ENCODE results near the gene NEU2.

Gene NEU2

GRCh38 chr2:233037078-233037477, 4.6 kb downstream of the NEU2 start:
- no peaks in the 10 kb centered on the region for H3K79me2 ChIP-seq (ENCODE audit: insufficient read depth, low read length)
- H3K27ac ChIP-seq (ENCODE audit: low read depth, low read length, poor library complexity, severe bottlenecking): no peak overlapping the region
- peaks cover 3% of the 10 kb centered on the region; the same call in 1 of the 2 replicates for H3K9me3 ChIP-seq (ENCODE audit: low read length)
- no peaks in the 10 kb centered on the region for H3K9me2 ChIP-seq (ENCODE audit: low read depth, low read length)
- no peaks in the 10 kb centered on the region for H3K4me1 ChIP-seq (ENCODE audit: insufficient read depth, low read length, severe bottlenecking)
- no peaks in the 10 kb centered on the region for H3F3A ChIP-seq (ENCODE audit: insufficient read depth, low read length)
- TF ChIP-seq CTCF (IDR thresholded peaks at IDR 0.05; ENCODE audit: low read length): no peak
- no peak for TF ChIP-seq EZH2 (IDR thresholded peaks at IDR 0.05; ENCODE audit: borderline replicate concordance, low read length)
- H3K4me3 ChIP-seq (ENCODE audit: low read depth, low read length, poor library complexity, severe bottlenecking): no peak overlapping the region
- H3K4me2 ChIP-seq (ENCODE audit: low read length): no peak overlapping the region
- H3K27me3 ChIP-seq (ENCODE audit: insufficient read depth, low read length): peaks cover 6% of the 10 kb centered on the region; the same call in 1 of the 2 replicates
- no peak overlapping the region for H3K9ac ChIP-seq (ENCODE audit: low read length)
- H3K36me3 ChIP-seq (ENCODE audit: insufficient read depth, low read length): no peaks in the 10 kb centered on the region
- H4K20me1 ChIP-seq (ENCODE audit: insufficient read depth, low read length): no peaks in the 10 kb centered on the region
- H2AFZ ChIP-seq (ENCODE audit: low read length): no peak overlapping the region

GRCh38 chr2:233039212-233039845, 6.9 kb downstream of the NEU2 start:
- no peaks in the 10 kb centered on the region for H3K36me3 ChIP-seq (ENCODE audit: insufficient read depth, low read length)
- no peaks in the 10 kb centered on the region for H3K9me2 ChIP-seq (ENCODE audit: low read depth, low read length)
- H3K4me3 ChIP-seq (ENCODE audit: low read depth, low read length, poor library complexity, severe bottlenecking): no peak overlapping the region
- H2AFZ ChIP-seq (ENCODE audit: low read length): no peak overlapping the region
- H4K20me1 ChIP-seq (ENCODE audit: insufficient read depth, low read length): no peaks in the 10 kb centered on the region
- no peaks in the 10 kb centered on the region for H3K27me3 ChIP-seq (ENCODE audit: insufficient read depth, low read length)
- no peak overlapping the region for H3K4me2 ChIP-seq (ENCODE audit: low read length)
- H3K27ac ChIP-seq (ENCODE audit: low read depth, low read length, poor library complexity, severe bottlenecking): no peak overlapping the region
- no peaks in the 10 kb centered on the region for H3K4me1 ChIP-seq (ENCODE audit: insufficient read depth, low read length, severe bottlenecking)
- H3F3A ChIP-seq (ENCODE audit: insufficient read depth, low read length): no peaks in the 10 kb centered on the region
- H3K9ac ChIP-seq (ENCODE audit: low read length): no peak overlapping the region
- peaks cover 3% of the 10 kb centered on the region; the same call in 1 of the 2 replicates for H3K9me3 ChIP-seq (ENCODE audit: low read length)
- H3K79me2 ChIP-seq (ENCODE audit: insufficient read depth, low read length): no peaks in the 10 kb centered on the region
- TF ChIP-seq CTCF (IDR thresholded peaks at IDR 0.05; ENCODE audit: low read length) (no peak), EZH2 (IDR thresholded peaks at IDR 0.05; ENCODE audit: borderline replicate concordance, low read length) (no peak)

GRCh38 chr2:233039846-233040530, 7.5 kb downstream of the NEU2 start:
- Histone ChIP-seq H2AFZ (ENCODE audit: low read length) (no peak overlapping the region), H3K79me2 (ENCODE audit: insufficient read depth, low read length) (no peaks in the 10 kb centered on the region), H4K20me1 (ENCODE audit: insufficient read depth, low read length) (no peaks in the 10 kb centered on the region), H3K27me3 (ENCODE audit: insufficient read depth, low read length) (no peaks in the 10 kb centered on the region), H3K4me1 (ENCODE audit: insufficient read depth, low read length, severe bottlenecking) (no peaks in the 10 kb centered on the region), H3K9ac (ENCODE audit: low read length) (no peak overlapping the region), H3K9me2 (ENCODE audit: low read depth, low read length) (no peaks in the 10 kb centered on the region), H3K36me3 (ENCODE audit: insufficient read depth, low read length) (no peaks in the 10 kb centered on the region), H3F3A (ENCODE audit: insufficient read depth, low read length) (no peaks in the 10 kb centered on the region), H3K4me2 (ENCODE audit: low read length) (no peak overlapping the region), H3K4me3 (ENCODE audit: low read depth, low read length, poor library complexity, severe bottlenecking) (no peak overlapping the region), H3K27ac (ENCODE audit: low read depth, low read length, poor library complexity, severe bottlenecking) (no peak overlapping the region), H3K9me3 (ENCODE audit: low read length) (peaks cover 3% of the 10 kb centered on the region; the same call in 1 of the 2 replicates)
- TF ChIP-seq EZH2 (IDR thresholded peaks at IDR 0.05; ENCODE audit: borderline replicate concordance, low read length): no peak
- TF ChIP-seq CTCF (IDR thresholded peaks at IDR 0.05; ENCODE audit: low read length): no peak
